Heart left ventricle (tissue), 13 donors: ENCODE data around the gene MIF.

Experiments
- CTCF ChIP-seq, 12 donors: fragments of 200-600 bp; sonication (generic) in 4 of 12; IDR thresholded peaks; one replicate each; pipeline versions ENCODE4 v1.5.0 to v1.8.0; 2018 to 2022; ENCODE audit warnings: antibody characterized with exemption in 12 of 12, mild to moderate bottlenecking in 5 of 12
- POLR2A ChIP-seq, 2 donors: fragments of 450-650 bp; IDR thresholded peaks; one replicate each; pipeline ENCODE4 v1.6.1; 2017; ENCODE audit warnings: antibody characterized with exemption in 2 of 2, mild to moderate bottlenecking in 2 of 2, moderate library complexity in 2 of 2
- donor health status: ischemic (EF 13 %, LVEDD 7.1; RV severe dilation, severe dysfunction).
- donor health status: DM: no; HTN: yes; CAD: no.
- donor health status: DM: no; HTN: no; CAD: no.
- donor health status: ischemic (EF 25% LVEDD 6.9; RV normal size, moderate dysfunction).
- donor health status: ischemic (EF 25% LVEDD 5.7; RV mildly dilated, moderate dysfunction).
- donor health status: ischemic (EF 35%, LVEDD 5.7; RV mildly dilated, moderate dysfunction).
- donor health status: nonischemic (EF 11% LVEDD 7.7; RV severe dilation, severe dysfunction).
- donor health status: DM: yes; HTN: yes; CAD: no.
- donor health status: PGD.
- donor health status: ischemic (EF 29% LVEDD 5.4; RV normal size, mild dysfunction).
- donor health status: nonischemic (EF 23%, LVEDD 6.1; RV moderate dilation, normal function).

GRCh38 chr22:23911318-23911980 lies 17.3 kb downstream of the MIF start:
- TF ChIP-seq CTCF (IDR thresholded peaks at IDR 0.05), result no peak
- TF ChIP-seq POLR2A (IDR thresholded peaks at IDR 0.05), result no peak
